OCI-LY3 (cell line): Measurements from ENCODE around the gene TRABD2A.

Source experiments
- H2AFZ ChIP-seq: fragments of 200-600, 300-600 bp; shearing (Covaris generic); 2 replicates; pipeline ENCODE4 v1.6.0; 2014; ENCODE audit warnings: antibody characterized with exemption, low read depth, low read length
- H3K27ac ChIP-seq: fragments of 200-600, 300-600 bp; sonication (generic); 2 replicates; pipeline ENCODE4 v1.5.1; 2014; ENCODE audit warnings: mild to moderate bottlenecking, low read length, moderate library complexity, mixed read lengths
- H3K27me3 ChIP-seq: fragments of 200-600, 300-600 bp; sonication (generic); 2 replicates; pipeline ENCODE4 v1.6.1; 2014; ENCODE audit warnings: low read depth, low read length, mixed read lengths
- H3K36me3 ChIP-seq: fragments of 200-600, 300-600 bp; sonication (generic); replicated peaks from 2 replicates; pipeline ENCODE3; 2014; ENCODE audit warnings: low read depth, low read length, mixed read lengths
- H3K4me1 ChIP-seq: fragments of 300-600, 200-600 bp; sonication (generic); 2 replicates; pipeline ENCODE4 v1.6.1; 2014; ENCODE audit warnings: low read length, mixed read lengths
- H3K4me2 ChIP-seq: fragments of 200-600, 300-600 bp; sonication (generic); 2 replicates; pipeline ENCODE4 v1.6.1; 2014; ENCODE audit warnings: low read length, mixed read lengths
- H3K4me3 ChIP-seq: fragments of 300-600, 200-600 bp; sonication (generic); 2 replicates; pipeline ENCODE4 v1.5.1; 2014; ENCODE audit warnings: antibody characterized with exemption, mild to moderate bottlenecking, low read length, moderate library complexity
- H3K79me2 ChIP-seq: fragments of 300-600, 200-600 bp; shearing (Covaris generic); 2 replicates; pipeline ENCODE4 v1.6.1; 2014; ENCODE audit warnings: mild to moderate bottlenecking, low read length, mixed read lengths
- H3K9ac ChIP-seq: fragments of 300-600, 200-600 bp; shearing (Covaris generic); 2 replicates; pipeline ENCODE4 v1.6.0; 2014; ENCODE audit warnings: mild to moderate bottlenecking, low read length, moderate library complexity
- H3K9me3 ChIP-seq: fragments of 200-600, 300-600 bp; shearing (Covaris generic); 2 replicates; pipeline ENCODE4 v1.6.1; 2014; ENCODE audit warnings: low read length, mixed read lengths; ENCODE audit not compliant: insufficient read depth
- H4K20me1 ChIP-seq: fragments of 200-600, 300-600 bp; sonication (generic); 2 replicates; pipeline ENCODE4 v1.6.1; 2016; ENCODE audit warnings: low read length, mixed read lengths; ENCODE audit not compliant: insufficient read depth
- EZH2phosphoT487 ChIP-seq: fragments of 200-600 bp; shearing (Covaris generic); IDR thresholded peaks from 2 replicates; pipeline ENCODE4 v1.6.1; 2018; ENCODE audit warnings: antibody characterized with exemption, mixed run types, low read depth
- TF ChIP-seq, protein P1 (sequence below): fragments of 200-600, 300-600 bp; sonication (generic); IDR thresholded peaks from 2 replicates; pipeline ENCODE4 v1.5.1; 2014; ENCODE audit warnings: antibody characterized with exemption, low read length, low read depth

Gene TRABD2A

GRCh38 chr2:84851876-84852275 is 29.0 kb downstream of the TRABD2A start:
- Histone ChIP-seq H3K79me2 (0 out of 2 replicates have a peak, but pooled peaks cover 2% of the 10 kb centered on the region), H3K4me3 (no peak overlapping the region), H3K4me2 (no peak overlapping the region), H2AFZ (no peak overlapping the region), H3K36me3 (peaks cover 28% of the 10 kb centered on the region), H3K4me1 (peaks cover 5% of the 10 kb centered on the region), H3K9me3 (peaks cover 5% of the 10 kb centered on the region), H3K27ac (no peak overlapping the region), H3K27me3 (no peaks in the 10 kb centered on the region), H4K20me1 (no peaks in the 10 kb centered on the region), H3K9ac (no peak overlapping the region)
- TF ChIP-seq, protein P1, sequence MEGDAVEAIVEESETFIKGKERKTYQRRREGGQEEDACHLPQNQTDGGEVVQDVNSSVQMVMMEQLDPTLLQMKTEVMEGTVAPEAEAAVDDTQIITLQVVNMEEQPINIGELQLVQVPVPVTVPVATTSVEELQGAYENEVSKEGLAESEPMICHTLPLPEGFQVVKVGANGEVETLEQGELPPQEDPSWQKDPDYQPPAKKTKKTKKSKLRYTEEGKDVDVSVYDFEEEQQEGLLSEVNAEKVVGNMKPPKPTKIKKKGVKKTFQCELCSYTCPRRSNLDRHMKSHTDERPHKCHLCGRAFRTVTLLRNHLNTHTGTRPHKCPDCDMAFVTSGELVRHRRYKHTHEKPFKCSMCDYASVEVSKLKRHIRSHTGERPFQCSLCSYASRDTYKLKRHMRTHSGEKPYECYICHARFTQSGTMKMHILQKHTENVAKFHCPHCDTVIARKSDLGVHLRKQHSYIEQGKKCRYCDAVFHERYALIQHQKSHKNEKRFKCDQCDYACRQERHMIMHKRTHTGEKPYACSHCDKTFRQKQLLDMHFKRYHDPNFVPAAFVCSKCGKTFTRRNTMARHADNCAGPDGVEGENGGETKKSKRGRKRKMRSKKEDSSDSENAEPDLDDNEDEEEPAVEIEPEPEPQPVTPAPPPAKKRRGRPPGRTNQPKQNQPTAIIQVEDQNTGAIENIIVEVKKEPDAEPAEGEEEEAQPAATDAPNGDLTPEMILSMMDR = no peak
- TF ChIP-seq EZH2phosphoT487 = no peak

GRCh38 chr2:84850471-84850870 is 30.4 kb downstream of the TRABD2A start:
- Histone ChIP-seq H4K20me1 (no peaks in the 10 kb centered on the region), H3K36me3 (peaks cover 25% of the 10 kb centered on the region), H3K27me3 (no peaks in the 10 kb centered on the region), H3K4me2 (no peak overlapping the region), H2AFZ (no peak overlapping the region), H3K9me3 (peaks cover 5% of the 10 kb centered on the region), H3K9ac (no peak overlapping the region), H3K79me2 (0 out of 2 replicates have a peak, but pooled peaks cover 2% of the 10 kb centered on the region), H3K27ac (no peak overlapping the region), H3K4me1 (no peaks in the 10 kb centered on the region), H3K4me3 (no peak overlapping the region)
- TF ChIP-seq EZH2phosphoT487 = no peak
- TF ChIP-seq, protein P1 = no peak

DNA sequence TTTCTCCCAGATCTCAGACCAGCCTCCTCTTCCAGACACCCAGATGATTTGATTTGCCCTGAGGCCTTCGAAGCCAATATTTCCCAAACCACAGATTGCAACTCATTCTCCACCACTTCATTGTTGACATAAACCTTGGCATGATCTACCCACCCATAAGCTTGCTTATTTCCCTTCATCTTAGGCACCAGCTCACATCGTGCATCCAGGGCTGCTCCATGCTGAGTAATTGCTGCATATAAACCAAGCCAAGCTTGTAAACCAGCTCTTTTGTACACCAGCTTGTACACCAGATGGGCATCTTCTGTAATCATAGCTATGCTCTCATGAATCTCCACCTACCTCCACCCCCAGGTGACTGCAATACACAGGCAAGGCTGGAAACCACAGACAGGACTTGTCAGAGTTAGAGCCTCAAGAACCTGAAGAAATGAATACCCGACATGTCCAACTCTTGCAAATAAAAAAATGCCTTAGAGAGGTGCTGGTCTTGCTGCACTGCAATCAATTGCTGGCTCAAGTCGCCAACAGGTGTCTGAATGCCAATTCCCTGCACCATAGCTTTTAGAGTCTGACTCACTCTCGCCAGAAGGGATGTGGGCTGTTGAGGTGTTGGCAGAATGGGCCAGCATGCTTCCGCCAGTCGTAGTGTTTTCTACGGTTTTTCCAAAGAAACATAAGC is 31.5 kb downstream of the TRABD2A start:
- Histone ChIP-seq H3K9ac (no peak overlapping the region), H3K27ac (no peak overlapping the region), H3K9me3 (peaks cover 5% of the 10 kb centered on the region)

DNA sequence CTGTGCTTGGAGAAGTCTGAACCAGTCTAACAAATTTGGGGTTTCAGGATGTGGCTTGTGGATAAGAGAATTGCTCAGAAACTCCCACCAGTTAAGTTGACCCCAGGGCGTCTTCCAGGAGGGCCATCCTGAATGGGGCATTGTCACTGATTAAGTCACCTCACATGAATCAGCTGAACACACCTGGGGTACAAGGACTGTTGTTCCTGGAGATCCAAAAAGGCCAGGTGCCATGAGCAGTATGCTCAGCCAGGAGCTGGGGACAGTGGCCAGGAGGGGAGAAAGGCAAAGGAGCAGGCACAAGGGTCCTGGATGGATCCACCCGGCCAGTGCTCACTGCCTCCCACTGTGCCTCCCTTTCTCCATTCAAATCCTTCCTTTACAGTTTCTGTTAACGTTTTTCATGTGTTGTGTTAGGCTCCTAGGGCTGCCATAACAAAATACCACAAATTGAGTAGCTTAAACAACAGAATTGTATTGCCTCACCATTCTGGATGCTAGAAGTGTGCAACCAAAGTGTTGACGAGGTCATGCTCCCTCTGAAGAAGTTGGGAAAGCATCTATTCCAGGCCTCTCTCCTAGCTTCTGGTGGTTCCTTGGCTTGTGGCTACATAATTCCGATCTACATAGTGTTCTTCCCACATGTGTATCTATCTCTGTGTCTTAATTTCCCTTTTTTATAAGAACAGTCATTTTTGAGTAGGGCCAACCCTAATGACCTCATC is 33.4 kb downstream of the TRABD2A start:
- peaks cover 12% of the 10 kb centered on the region for H3K36me3 ChIP-seq
- H3K79me2 ChIP-seq = 0 out of 2 replicates have a peak, but pooled peaks cover 2% of the 10 kb centered on the region
- no peaks in the 10 kb centered on the region for H3K27me3 ChIP-seq
- no peak for TF ChIP-seq EZH2phosphoT487
- TF ChIP-seq, protein P1 = no peak
- H3K9me3 ChIP-seq = no peaks in the 10 kb centered on the region
- no peaks in the 10 kb centered on the region for H4K20me1 ChIP-seq
- H3K4me2 ChIP-seq = no peak overlapping the region
- H3K4me1 ChIP-seq = no peaks in the 10 kb centered on the region
- H2AFZ ChIP-seq = no peak overlapping the region
- H3K4me3 ChIP-seq = no peak overlapping the region
- H3K27ac ChIP-seq = no peak overlapping the region
- no peak overlapping the region for H3K9ac ChIP-seq

More for the DNA sequence above, 31.5 kb downstream of the TRABD2A start:
- Histone ChIP-seq H3K36me3 (peaks cover 25% of the 10 kb centered on the region), H2AFZ (no peak overlapping the region), H3K4me3 (no peak overlapping the region), H4K20me1 (no peaks in the 10 kb centered on the region), H3K4me1 (no peaks in the 10 kb centered on the region), H3K27me3 (no peaks in the 10 kb centered on the region), H3K4me2 (no peak overlapping the region), H3K79me2 (0 out of 2 replicates have a peak, but pooled peaks cover 2% of the 10 kb centered on the region)
- TF ChIP-seq EZH2phosphoT487 = no peak
- TF ChIP-seq, protein P1 = no peak
